Ecto neural progenitor cell (in vitro differentiated cells): Measurements from ENCODE around the gene ABCC10.
"Not testable (repeated sequence)": the region's sequence is repeated elsewhere in the genome, so short reads cannot be mapped to it uniquely, and the experiment has no call there.

Experiments
- DNase-seq: peaks from one replicate; pipeline ENCODE4 v3.0.0-alpha.2; 2018; ENCODE audit warnings: low spot score

Gene ABCC10

GRCh38 chr6:43407296-43407695 is 20.0 kb upstream of the ABCC10 start:
- DNase-seq: no peak

- DNase-seq: no peak
These were observed 19.1 kb upstream of the ABCC10 start for GRCh38 chr6:43408259-43408658.

GRCh38 chr6:43410776-43411175 is 16.6 kb upstream of the ABCC10 start:
- DNase-seq: not testable (repeated sequence)

- no peak for DNase-seq
These were observed 14.8 kb upstream of the ABCC10 start for GRCh38 chr6:43412541-43412940.

GRCh38 chr6:43413002-43413401 is 14.3 kb upstream of the ABCC10 start:
- no peak for DNase-seq

- not testable (repeated sequence) for DNase-seq
These were observed 12.1 kb upstream of the ABCC10 start for GRCh38 chr6:43415275-43415674.

GRCh38 chr6:43416935-43417334 is 10.4 kb upstream of the ABCC10 start:
- no peak for DNase-seq

- no peak for DNase-seq
These were observed 7.2 kb upstream of the ABCC10 start for GRCh38 chr6:43420012-43420709.

GRCh38 chr6:43421831-43422230 is 5.5 kb upstream of the ABCC10 start:
- DNase-seq: no peak

GRCh38 chr6:43425083-43425482 is 2.3 kb upstream of the ABCC10 start:
- DNase-seq: not testable (repeated sequence)

- DNase-seq: no peak
These were observed 374 bp upstream of the ABCC10 start for GRCh38 chr6:43426928-43427405.

- no peak for DNase-seq
These were observed 800 bp downstream of the ABCC10 start for GRCh38 chr6:43428112-43428570.

GRCh38 chr6:43428874-43429273 is 1.5 kb downstream of the ABCC10 start:
- no peak for DNase-seq

GRCh38 chr6:43432009-43432945 is 4.9 kb downstream of the ABCC10 start:
- DNase-seq: no peak

GRCh38 chr6:43433148-43433547 is 5.8 kb downstream of the ABCC10 start:
- no peak for DNase-seq

GRCh38 chr6:43434001-43434840 is 6.9 kb downstream of the ABCC10 start:
- DNase-seq: no peak

GRCh38 chr6:43434943-43435342 is 7.6 kb downstream of the ABCC10 start:
- DNase-seq: no peak

- no peak for DNase-seq
These were observed 8.5 kb downstream of the ABCC10 start for GRCh38 chr6:43435682-43436437.

- DNase-seq: no peak
These were observed 9.4 kb downstream of the ABCC10 start for GRCh38 chr6:43436577-43437282.

GRCh38 chr6:43437700-43438099 is 10.4 kb downstream of the ABCC10 start:
- no peak for DNase-seq

- no peak for DNase-seq
These were observed 15.6 kb downstream of the ABCC10 start for GRCh38 chr6:43442935-43443334.
